Measurements from ENCODE around the gene TBC1D21.
"Not testable (repeated sequence)": the region's sequence is repeated elsewhere in the genome, so short reads cannot be mapped to it uniquely, and the experiment has no call there.

The TBC1D21 gene

DNA sequence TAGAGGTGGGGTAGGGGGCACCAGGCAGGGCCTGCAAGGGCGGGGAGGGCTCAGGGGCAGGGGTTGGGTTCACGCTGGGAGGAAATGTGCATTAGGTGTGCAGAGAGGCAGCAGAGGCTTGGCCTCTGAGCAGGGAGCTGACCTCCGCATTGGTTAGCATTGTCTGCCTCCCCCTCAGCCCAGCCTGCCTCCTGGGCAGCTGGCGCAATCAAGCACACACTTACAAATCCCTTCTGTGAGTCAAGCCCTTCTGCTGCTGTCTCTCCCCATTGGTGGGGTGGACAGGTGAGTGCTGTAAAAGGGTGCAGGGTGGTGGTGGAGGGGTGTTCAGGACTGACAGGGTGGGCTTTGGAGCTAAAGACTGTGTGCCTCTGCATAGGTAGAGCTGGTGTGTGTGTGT lies 62.2 kb downstream of the TBC1D21 start:
- no peaks in the 10 kb centered on the region for H3K9me3 Mint-ChIP-seq (ENCODE audit: low read depth)
- H3K36me3 Mint-ChIP-seq = no peaks in the 10 kb centered on the region
- H3K4me3 Mint-ChIP-seq = no peak overlapping the region
- H3K27ac Mint-ChIP-seq = no peak overlapping the region
- no peaks in the 10 kb centered on the region for H3K4me1 Mint-ChIP-seq (ENCODE audit: low read depth)
- no peaks in the 10 kb centered on the region for H3K27me3 Mint-ChIP-seq

DNA sequence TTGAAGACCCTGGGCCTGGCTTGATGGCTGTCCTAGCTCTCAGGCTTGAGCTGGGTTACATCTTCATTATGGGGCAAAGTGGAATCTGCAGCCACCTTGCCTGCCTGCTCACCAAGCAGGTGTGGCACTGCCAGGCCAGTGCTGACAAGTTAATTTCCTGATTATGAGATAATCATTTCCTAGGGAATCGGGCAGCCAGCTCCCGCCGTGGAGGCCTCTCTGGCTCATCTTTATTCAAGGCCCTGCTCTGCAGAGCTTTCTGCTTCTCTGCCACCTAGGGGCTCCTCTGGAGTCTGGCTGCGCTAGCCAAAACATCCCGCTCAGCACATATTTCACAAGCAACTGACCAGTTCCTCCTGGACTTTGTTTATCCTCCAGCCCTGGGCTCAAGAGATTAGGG lies 62.8 kb downstream of the TBC1D21 start:
- no peaks in the 10 kb centered on the region for H3K27me3 Mint-ChIP-seq
- H3K9me3 Mint-ChIP-seq (ENCODE audit: low read depth) = no peaks in the 10 kb centered on the region
- no peak overlapping the region for H3K4me3 Mint-ChIP-seq
- H3K4me1 Mint-ChIP-seq (ENCODE audit: low read depth) = no peaks in the 10 kb centered on the region
- H3K27ac Mint-ChIP-seq = no peak overlapping the region
- H3K36me3 Mint-ChIP-seq = no peaks in the 10 kb centered on the region

DNA sequence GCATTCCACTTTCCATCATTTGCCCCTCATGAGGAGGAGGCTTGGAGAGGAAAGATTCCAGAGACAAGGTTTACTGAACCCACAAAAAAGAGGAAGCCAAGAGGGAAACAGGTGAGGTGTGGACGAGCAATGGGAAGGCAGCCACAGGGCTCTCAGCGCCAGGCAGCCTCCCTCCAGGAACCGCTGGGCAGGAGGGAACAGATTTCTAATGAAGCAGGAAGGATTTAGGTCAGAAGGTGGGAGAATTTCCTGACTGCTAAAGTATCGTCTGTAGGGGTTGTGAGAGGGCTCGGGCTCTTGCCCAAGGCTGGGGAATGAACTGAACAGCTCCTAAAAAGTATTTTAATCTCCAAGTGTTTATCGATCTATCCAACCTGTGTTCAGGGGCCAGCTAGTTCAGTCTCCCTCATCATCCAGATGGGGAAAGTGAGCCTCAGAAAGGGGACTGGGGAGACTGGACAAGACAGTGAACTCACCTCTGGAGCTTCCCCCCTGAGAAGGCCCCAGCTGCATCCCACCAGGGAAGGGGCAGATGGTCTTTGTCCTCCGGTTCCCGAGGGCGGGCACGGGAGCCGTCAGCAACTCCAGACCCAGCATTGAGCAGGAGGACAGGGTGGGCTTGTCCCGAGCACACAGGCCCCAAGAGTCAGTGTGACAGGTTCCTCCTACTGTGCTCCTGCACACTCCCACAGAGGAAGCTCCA lies 63.4 kb downstream of the TBC1D21 start:
- Mint-ChIP-seq H3K4me3 (no peak overlapping the region), H3K4me1 (ENCODE audit: low read depth) (peaks cover 4% of the 10 kb centered on the region), H3K36me3 (no peaks in the 10 kb centered on the region), H3K27ac (no peak overlapping the region), H3K9me3 (ENCODE audit: low read depth) (no peaks in the 10 kb centered on the region), H3K27me3 (no peaks in the 10 kb centered on the region)

DNA sequence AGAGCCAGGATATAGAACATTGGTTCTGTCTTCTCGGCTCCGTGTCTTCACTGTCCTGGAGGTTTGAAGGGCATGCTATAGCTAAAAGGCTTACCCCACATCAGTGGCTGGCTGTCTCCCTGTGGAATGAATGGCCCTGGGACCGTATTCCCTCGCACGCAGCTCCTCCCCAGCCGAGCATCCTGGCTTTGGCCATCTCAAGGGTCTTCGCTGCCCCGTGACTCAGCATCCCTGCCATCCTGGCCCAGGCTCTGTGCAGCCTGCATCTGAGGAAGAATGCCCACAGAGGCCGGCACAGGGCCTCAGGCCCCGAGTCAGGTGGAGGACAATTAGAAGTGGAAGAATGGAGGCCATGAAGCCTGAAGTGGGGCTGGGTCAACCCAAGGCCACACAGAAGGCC lies 63.9 kb downstream of the TBC1D21 start:
- H3K36me3 Mint-ChIP-seq = no peaks in the 10 kb centered on the region
- no peak overlapping the region for H3K4me3 Mint-ChIP-seq
- H3K27me3 Mint-ChIP-seq = no peaks in the 10 kb centered on the region
- peaks cover 9% of the 10 kb centered on the region for H3K4me1 Mint-ChIP-seq (ENCODE audit: low read depth)
- H3K27ac Mint-ChIP-seq = no peak overlapping the region
- no peaks in the 10 kb centered on the region for H3K9me3 Mint-ChIP-seq (ENCODE audit: low read depth)

DNA sequence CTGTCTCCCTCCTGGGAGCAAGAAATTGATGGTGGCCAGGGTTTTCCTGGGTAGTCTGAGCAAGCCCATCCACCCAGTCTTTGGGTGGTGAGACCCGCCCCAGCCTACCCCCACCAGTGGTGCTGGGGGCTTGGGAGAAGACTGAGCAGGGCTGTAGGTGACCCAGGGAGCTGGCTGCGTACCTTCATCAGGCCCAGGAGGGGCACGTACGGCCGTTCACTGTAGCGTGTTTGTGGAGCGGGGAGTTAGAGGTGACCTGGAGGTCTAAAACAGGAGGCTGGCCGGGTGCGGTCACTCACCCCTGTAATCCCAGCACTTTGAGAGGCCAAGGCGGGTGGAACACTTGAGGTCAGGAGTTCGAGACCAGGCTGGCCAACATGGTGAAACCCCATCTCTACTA lies 64.4 kb downstream of the TBC1D21 start:
- H3K4me1 Mint-ChIP-seq (ENCODE audit: low read depth) = peaks cover 13% of the 10 kb centered on the region
- no peaks in the 10 kb centered on the region for H3K9me3 Mint-ChIP-seq (ENCODE audit: low read depth)
- no peaks in the 10 kb centered on the region for H3K36me3 Mint-ChIP-seq
- H3K27me3 Mint-ChIP-seq = no peaks in the 10 kb centered on the region
- no peak overlapping the region for H3K4me3 Mint-ChIP-seq
- no peak overlapping the region for H3K27ac Mint-ChIP-seq

DNA sequence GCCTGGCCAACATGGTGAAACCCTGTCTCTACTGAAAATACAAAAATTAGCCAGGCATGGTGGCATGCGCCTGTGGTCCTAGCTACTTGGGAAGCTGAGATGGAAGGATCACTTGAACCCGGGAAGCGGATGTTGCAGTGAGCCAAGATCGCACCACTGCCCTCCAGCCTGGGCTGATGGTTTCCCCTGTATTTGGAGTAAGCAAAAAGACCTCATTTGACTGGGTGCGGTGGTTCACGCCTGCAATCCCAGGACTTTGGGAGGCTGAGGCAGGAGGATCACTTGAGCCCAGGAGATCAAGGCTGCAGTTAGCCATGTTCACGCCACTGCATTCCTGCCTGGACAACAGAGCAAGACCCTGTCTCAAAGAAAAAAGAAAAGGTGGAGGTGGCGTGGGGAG lies 65.2 kb downstream of the TBC1D21 start:
- H3K4me3 Mint-ChIP-seq, H3K27me3 Mint-ChIP-seq: not testable (repeated sequence)

More for the DNA sequence above, 65.2 kb downstream of the TBC1D21 start:
- not testable (repeated sequence) for H3K27ac Mint-ChIP-seq; H3K36me3 Mint-ChIP-seq; H3K9me3 Mint-ChIP-seq (ENCODE audit: low read depth)
- H3K4me1 Mint-ChIP-seq (ENCODE audit: low read depth) = peaks cover 13% of the 10 kb centered on the region
